ENCODE measurements around the gene ADGRL1.

- no peak for TF ChIP-seq CTCF (IDR thresholded peaks at IDR 0.05)
- TF ChIP-seq POLR2A (IDR thresholded peaks at IDR 0.05) = no peak
- no peak for TF ChIP-seq EP300 (IDR thresholded peaks at IDR 0.05)
- no peak for TF ChIP-seq POLR2AphosphoS5 (IDR thresholded peaks at IDR 0.05)
These were observed 46.9 kb downstream of the ADGRL1 start for GRCh38 chr19:14159059-14159458.

Data from suprapubic skin (tissue), 4 donors.